ENCODE measurements around the gene UPK3A. TPM values are rescaled to one million over a fixed set of nuclear protein-coding genes. Genes with fewer than 3 reads are reported as not detected.
A peak's percentile ranks its signal among the peaks of the same experiment; 100 is the strongest.

The UPK3A gene
- total RNA-seq, 2 donors from 2014 or later: 0.37 TPM; not detected in 1

DNA sequence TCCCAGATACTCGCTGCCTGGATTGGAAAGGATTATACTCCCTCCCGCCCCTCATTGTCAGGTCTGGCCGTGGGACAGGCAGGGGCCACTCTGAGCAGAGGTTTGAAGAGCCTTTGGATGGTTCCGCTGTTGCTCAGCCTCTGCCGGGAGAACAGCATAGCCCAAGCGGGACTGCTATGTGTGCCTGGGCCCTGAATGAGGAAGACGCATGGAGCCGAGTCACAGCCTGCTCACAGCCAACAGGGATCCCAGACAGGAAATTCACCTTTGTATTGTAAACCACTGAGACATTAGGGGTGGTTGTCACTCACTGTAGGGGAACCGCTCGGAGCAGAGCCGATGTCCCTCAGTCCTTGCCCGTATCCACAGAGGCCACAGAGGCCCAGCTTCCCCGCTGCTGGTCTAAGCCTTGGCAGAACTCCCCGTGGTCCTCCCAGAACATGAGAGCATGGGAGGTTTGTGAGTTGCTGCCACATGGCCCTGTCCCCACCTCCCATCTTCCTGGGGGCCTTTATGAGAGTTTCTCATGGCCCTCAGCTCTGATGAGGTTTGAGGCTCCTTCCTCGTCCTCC is 14.3 kb downstream of the UPK3A start:
- Mint-ChIP-seq H3K4me1 (peaks cover 13% of the 10 kb centered on the region), H3K27me3 (no peaks in the 10 kb centered on the region), H3K4me3 (no peak overlapping the region), H3K27ac (no peak overlapping the region), H3K36me3 (ENCODE audit: low read depth) (no peaks in the 10 kb centered on the region)
- no peak for ATAC-seq
- no peaks in the 10 kb centered on the region for H3K9me3 ChIP-seq (ENCODE audit: control insufficient read depth, low read length, poor library complexity, severe bottlenecking)
- DNase-seq: no peak

DNA sequence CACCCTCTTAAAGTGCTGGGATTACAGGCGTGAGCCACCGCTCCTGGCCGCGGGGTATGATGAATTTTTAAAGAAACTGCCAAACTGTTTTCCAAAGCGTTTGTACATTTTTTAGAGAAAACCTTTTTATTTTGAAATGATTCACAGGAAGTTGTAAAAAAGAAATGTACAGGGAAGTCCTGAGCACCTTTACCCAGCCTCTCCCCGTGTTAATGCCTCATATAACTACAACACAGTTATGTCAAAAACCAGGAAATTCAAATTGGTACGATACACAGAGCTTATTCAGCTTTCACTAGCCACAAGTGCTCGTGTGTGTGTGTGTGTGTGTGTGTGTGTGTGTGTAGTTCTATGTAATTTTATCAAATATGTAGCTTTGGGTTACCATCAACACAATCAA is 18.0 kb downstream of the UPK3A start:
- no peak overlapping the region for H3K27ac Mint-ChIP-seq
- H3K4me3 Mint-ChIP-seq: no peak overlapping the region
- peaks cover 2% of the 10 kb centered on the region for H3K4me1 Mint-ChIP-seq
- no peaks in the 10 kb centered on the region for H3K36me3 Mint-ChIP-seq (ENCODE audit: low read depth)
- DNase-seq (no peak), ATAC-seq (no peak)
- H3K9me3 ChIP-seq (ENCODE audit: control insufficient read depth, low read length, poor library complexity, severe bottlenecking): no peaks in the 10 kb centered on the region
- no peaks in the 10 kb centered on the region for H3K27me3 Mint-ChIP-seq

DNA sequence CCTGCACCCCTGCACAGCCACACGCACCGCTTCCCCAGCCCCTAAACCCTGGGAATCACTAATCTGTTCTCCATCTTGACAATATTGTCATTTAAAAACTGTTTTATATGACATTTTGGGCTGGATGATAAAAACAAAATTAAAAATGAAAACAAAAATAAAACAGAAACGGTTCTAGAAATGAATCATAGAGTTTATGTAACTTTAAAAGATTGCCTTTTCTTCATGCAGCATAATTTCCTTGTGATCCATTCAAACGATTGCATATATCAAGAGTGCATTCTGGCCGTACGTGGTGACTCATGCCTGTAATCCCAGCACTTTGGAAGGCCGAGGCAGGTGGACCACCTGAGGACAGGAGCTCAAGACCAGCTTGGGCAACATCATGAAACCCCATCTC is 18.4 kb downstream of the UPK3A start:
- Mint-ChIP-seq H3K27ac (no peak overlapping the region), H3K4me1 (peaks cover 2% of the 10 kb centered on the region), H3K36me3 (ENCODE audit: low read depth) (no peaks in the 10 kb centered on the region), H3K4me3 (no peak overlapping the region), H3K27me3 (no peaks in the 10 kb centered on the region)
- ATAC-seq (no peak), DNase-seq (no peak)
- no peaks in the 10 kb centered on the region for H3K9me3 ChIP-seq (ENCODE audit: control insufficient read depth, low read length, poor library complexity, severe bottlenecking)

DNA sequence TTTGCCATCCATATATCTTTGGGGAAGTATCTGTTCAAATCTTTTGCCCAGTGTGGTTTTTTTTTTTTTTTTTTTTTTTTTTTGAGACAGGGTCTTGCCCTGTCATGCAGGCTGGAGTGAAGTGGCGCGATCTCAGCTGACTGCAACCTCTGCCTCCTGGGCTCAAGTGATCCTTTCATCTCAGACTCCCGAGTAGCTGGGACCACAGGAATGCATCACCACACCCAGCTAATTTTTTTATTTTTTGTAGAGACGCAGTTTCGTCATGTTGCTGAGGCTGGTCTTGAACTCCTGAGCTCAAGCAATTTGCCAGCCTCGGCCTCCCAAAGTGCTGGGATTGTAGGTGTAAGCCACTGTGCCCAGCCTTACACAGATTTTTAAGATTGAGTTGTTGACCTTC is 20.2 kb downstream of the UPK3A start:
- no peaks in the 10 kb centered on the region for H3K9me3 ChIP-seq (ENCODE audit: control insufficient read depth, low read length, poor library complexity, severe bottlenecking)
- H3K4me1 Mint-ChIP-seq: peaks cover 12% of the 10 kb centered on the region
- H3K4me3 Mint-ChIP-seq: no peak overlapping the region
- ATAC-seq: no peak
- H3K27ac Mint-ChIP-seq: no peak overlapping the region
- no peak for DNase-seq
- H3K36me3 Mint-ChIP-seq (ENCODE audit: low read depth): no peaks in the 10 kb centered on the region
- no peaks in the 10 kb centered on the region for H3K27me3 Mint-ChIP-seq

DNA sequence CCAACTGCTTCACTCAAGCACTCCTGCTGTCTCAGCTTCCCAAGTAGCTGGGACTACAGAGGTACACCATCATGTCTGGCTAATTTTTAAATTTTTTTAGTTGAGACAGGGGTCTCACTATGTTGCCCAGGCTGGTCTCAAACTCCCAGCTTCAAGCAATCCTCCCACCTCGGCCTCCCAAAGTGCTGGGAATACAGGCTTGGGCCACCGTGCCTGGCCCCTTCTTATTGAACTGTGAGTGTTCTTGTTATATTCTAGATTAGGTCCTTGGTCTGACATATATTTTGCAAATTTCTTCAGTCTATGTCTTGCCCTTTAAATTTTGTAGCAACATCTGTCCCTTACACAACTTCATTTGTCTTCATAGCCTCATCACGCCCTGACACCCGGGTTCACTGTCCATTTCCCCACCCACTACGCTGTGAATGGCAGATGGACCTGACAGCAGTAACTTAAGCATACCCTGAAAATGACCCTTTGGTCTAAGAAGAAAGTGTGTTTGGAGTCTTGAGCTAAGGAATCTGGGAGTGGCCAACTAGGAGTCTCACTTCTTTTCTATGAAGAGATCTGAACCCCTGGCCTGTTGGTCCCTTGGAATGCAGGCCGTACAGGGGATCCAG is 20.8 kb downstream of the UPK3A start:
- Mint-ChIP-seq H3K36me3 (ENCODE audit: low read depth) (no peaks in the 10 kb centered on the region), H3K27ac (peak overlapping the region; percentile 54)
- no peak for ATAC-seq

DNA sequence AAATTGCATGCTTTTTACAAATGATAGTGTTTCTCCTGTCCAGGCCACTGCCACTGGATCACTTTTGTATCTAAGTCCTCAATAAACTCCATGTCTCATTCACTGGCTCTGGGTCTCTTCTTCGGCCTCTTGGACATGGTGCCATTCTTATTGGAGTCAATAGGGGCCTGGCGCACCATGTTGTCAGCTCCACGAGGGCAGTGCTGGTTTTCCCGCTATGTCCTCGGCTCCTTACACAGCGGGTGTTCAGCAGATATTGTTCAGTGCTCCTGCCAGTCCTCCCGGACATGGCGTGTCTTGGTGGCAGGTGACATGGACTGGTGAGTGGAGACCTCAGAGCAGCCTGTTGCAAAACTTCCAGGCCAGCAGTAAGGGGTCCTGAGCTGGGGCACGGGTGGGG is 21.4 kb downstream of the UPK3A start:
- H3K9me3 ChIP-seq (ENCODE audit: control insufficient read depth, low read length, poor library complexity, severe bottlenecking): no peaks in the 10 kb centered on the region
- Mint-ChIP-seq H3K27me3 (no peaks in the 10 kb centered on the region), H3K27ac (peak overlapping the region; percentile 54), H3K4me3 (no peak overlapping the region), H3K4me1 (peaks cover 17% of the 10 kb centered on the region), H3K36me3 (ENCODE audit: low read depth) (no peaks in the 10 kb centered on the region)
- DNase-seq (no peak), ATAC-seq (no peak)

More for the DNA sequence above, 20.8 kb downstream of the UPK3A start:
- no peaks in the 10 kb centered on the region for H3K9me3 ChIP-seq (ENCODE audit: control insufficient read depth, low read length, poor library complexity, severe bottlenecking)
- Mint-ChIP-seq H3K4me1 (peaks cover 12% of the 10 kb centered on the region), H3K4me3 (no peak overlapping the region), H3K27me3 (no peaks in the 10 kb centered on the region)
- no peak for DNase-seq

DNA sequence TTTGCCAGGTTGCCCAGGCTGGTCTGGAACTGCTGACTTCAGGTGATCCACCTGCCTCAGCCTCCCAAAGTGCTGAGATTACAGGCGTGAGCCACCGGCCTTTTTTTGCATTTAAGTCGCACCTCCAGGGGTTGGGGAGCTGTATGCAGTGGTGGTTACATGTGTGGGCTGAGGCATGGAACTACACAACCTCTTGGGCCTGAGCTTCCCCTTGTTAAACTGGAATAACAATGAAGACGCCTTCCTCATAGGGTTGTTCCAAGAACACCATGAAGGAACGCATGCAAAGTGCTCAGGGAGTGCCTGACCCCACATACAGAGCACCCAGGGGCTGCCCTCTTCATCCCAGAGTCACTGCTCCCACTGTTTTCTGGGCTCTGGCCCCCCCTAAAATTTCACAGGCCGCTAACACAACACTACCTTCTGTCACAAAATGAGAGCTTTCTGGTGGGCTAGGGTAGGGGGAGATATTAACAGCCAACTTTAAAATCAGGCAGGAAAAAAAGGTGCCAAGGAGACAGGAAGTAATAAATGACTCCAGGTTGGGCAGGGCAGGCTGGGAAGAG is 23.7 kb downstream of the UPK3A start:
- no peaks in the 10 kb centered on the region for H3K9me3 ChIP-seq (ENCODE audit: control insufficient read depth, low read length, poor library complexity, severe bottlenecking)
- Mint-ChIP-seq H3K27me3 (no peaks in the 10 kb centered on the region), H3K4me1 (peaks cover 34% of the 10 kb centered on the region), H3K27ac (peak overlapping the region; percentile 100), H3K36me3 (ENCODE audit: low read depth) (no peaks in the 10 kb centered on the region), H3K4me3 (peak overlapping the region; percentile 93)
- ATAC-seq (no peak), DNase-seq (no peak)

DNA sequence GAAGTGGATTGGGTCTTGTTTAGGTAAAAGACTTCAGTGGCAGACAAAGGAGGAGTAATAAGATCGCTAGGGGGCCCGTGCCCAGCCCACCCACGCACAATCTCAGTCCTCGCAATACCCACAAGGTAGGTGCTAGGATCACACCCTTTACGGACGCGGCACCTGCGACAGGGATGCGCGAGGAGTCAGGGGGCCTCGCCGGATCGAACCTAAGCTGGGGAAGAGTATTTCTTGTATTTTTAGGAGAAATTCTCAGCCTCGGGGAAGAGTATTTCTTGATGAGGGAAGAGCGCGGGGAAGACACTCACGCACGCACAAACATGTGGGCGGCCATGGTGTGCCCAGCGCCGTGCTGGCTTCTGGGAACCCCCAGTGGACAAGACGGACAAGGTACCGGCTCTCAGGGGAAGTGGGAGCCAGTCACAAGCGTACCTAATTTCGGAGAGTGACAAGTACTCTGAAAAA is 24.2 kb downstream of the UPK3A start:
- H3K9me3 ChIP-seq (ENCODE audit: control insufficient read depth, low read length, poor library complexity, severe bottlenecking): no peaks in the 10 kb centered on the region
- peak overlapping the region; percentile 100 for H3K27ac Mint-ChIP-seq
- peak overlapping the region; percentile 93 for H3K4me3 Mint-ChIP-seq
- no peaks in the 10 kb centered on the region for H3K27me3 Mint-ChIP-seq
- no peak for ATAC-seq
- no peak for DNase-seq
- H3K4me1 Mint-ChIP-seq: peaks cover 36% of the 10 kb centered on the region
- no peaks in the 10 kb centered on the region for H3K36me3 Mint-ChIP-seq (ENCODE audit: low read depth)

DNA sequence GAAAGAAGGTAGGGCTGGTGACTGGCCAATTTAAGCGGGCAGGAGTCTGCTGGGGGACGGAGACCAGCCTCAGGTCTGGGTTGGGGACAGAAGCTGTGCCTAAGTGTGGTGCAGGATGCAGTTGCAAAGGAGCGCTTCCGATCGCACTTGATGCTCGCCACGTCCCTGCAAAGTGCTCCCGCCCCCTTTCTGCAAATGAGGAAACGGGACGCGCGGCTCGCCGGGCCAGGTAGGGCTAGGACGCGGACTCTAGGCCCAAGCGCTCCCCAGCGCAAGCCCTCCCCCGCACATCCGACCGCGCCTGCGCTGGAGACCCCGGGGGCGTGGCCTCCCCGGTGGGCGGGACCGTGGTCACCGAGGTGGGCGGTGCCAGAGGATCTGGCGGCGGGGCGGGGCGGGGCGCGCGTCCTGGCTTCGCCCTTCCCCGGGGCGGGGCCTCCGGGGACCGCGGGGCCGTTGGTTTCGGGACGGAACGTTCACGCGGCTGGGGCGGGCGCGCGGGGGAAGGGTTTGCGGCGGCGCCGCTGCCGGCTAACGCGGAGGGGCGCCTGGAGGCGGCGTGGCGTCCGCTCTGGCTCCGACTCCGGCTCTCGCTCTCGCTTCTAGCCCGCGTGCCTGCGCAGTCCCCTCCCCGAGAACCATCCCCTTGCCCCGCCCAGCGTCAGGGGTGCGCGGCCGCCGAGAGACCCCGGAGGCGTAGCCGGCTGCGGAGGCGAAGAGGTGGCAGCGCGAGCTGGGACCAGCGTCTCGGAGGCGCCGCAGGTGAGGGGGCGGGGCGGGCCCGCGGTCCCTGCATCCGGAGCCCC is 24.9 kb downstream of the UPK3A start, which contains the start of gene FAM118A:
Gene FAM118A (plus strand): TSS at position 513 of the 806 bp plus-strand sequence. CDS start 12,446 bp downstream, outside the sequence.
- peak; percentile 91 for ATAC-seq
- H3K27me3 Mint-ChIP-seq: no peaks in the 10 kb centered on the region
- peak within 1 kb of the TSS; percentile 93 for H3K4me3 Mint-ChIP-seq
- H3K36me3 Mint-ChIP-seq (ENCODE audit: low read depth): no peaks in the 10 kb centered on the region
- DNase-seq: peak; percentile 93 to 100 (median 94)
- H3K27ac Mint-ChIP-seq: peak within 1 kb of the TSS; percentile 100
- H3K9me3 ChIP-seq (ENCODE audit: control insufficient read depth, low read length, poor library complexity, severe bottlenecking): no peaks in the 10 kb centered on the region
- H3K4me1 Mint-ChIP-seq: peaks cover 42% of the 10 kb centered on the region

DNA sequence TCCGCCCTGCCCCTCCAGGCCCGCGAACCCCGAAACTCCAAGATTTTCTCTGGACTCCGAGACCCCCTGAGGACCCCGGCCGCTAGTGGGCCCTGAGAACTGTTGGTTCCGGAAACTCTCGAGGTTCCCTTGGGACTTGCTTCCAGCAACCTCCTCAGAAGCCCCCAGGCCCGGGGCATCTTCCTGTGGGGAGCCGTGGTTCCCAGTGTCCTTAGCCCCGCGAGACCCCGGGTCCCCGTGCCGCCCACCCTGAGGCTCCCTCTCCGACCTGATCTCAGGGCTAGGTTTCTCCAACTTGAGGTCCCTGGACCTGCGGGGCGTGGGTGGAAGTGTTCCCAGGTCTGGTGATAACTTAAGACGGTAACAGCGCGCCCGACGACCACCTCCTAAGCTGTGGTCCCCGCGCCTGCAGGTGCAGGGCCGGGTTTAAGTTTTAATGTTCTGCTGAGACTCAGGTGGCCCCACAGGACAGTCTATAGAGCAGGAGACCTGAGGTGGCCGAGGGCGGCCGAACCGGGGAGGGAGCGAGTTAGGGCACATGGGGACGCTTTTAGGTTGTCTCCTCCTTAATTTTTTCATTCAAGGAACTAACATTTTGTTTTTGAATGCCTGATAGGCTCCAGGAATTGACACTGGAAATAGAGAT is 25.7 kb downstream of the UPK3A start:
- DNase-seq (no peak), ATAC-seq (no peak)
- H3K4me1 Mint-ChIP-seq: peaks cover 49% of the 10 kb centered on the region
- peak overlapping the region; percentile 100 for H3K27ac Mint-ChIP-seq
- no peaks in the 10 kb centered on the region for H3K36me3 Mint-ChIP-seq (ENCODE audit: low read depth)
- H3K9me3 ChIP-seq (ENCODE audit: control insufficient read depth, low read length, poor library complexity, severe bottlenecking): no peaks in the 10 kb centered on the region
- no peaks in the 10 kb centered on the region for H3K27me3 Mint-ChIP-seq
- peak overlapping the region; percentile 93 for H3K4me3 Mint-ChIP-seq

DNA sequence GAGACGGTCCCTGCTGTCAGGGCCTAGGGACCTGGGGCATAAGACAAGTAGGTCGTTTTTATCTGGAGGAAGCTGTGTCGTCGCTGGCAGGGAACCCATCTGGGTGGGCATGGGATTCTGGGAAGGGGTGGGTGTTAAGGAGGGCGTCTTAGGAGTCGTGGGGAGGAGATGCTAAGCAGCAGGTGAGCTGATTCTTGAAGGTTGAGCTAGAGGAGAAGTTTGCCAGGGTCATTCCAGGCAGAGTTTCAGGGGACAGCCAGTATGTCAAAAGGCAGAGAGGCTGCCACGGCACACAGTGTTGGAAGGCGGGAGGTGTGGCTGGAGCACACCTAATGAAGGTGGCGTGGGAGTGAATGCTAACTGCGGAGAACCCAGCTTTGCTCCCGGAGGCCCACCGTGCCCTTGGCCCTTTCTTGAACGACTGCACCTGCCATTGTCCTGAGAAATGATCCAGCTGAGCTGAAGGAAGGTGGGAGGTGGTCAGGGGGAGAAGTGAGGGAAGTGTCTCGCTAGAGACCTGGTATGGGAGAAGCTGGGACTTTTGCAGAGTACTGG is 26.3 kb downstream of the UPK3A start:
- no peak for ATAC-seq
- Mint-ChIP-seq H3K27me3 (no peaks in the 10 kb centered on the region), H3K4me1 (peaks cover 55% of the 10 kb centered on the region), H3K27ac (peak overlapping the region; percentile 100), H3K4me3 (peak overlapping the region; percentile 93), H3K36me3 (ENCODE audit: low read depth) (no peaks in the 10 kb centered on the region)
- DNase-seq: no peak
- H3K9me3 ChIP-seq (ENCODE audit: control insufficient read depth, low read length, poor library complexity, severe bottlenecking): no peaks in the 10 kb centered on the region

DNA sequence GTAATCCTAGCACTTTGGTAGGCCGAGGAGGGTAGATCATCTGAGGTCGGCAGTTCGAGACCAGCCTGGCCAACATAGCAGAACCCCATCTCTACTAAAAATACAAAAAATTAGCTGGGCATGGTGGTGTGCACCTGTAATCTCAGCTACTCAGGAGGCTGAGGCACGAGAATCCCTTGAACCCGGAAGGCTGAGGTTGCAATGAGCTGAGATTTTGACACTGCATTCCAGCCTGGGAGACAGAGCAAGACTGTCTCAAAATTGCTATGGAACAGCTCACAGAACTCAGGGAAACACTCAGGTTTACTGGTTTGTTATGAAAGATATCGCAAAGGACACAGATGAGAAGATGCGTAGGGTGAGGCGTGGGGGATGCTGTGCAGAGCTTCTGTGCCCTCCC is 27.7 kb downstream of the UPK3A start:
- peak overlapping the region; percentile 100 for H3K27ac Mint-ChIP-seq
- no peak overlapping the region for H3K4me3 Mint-ChIP-seq
- H3K27me3 Mint-ChIP-seq: no peaks in the 10 kb centered on the region
- ATAC-seq (no peak), DNase-seq (no peak)
- H3K36me3 Mint-ChIP-seq (ENCODE audit: low read depth): no peaks in the 10 kb centered on the region
- H3K4me1 Mint-ChIP-seq: peaks cover 59% of the 10 kb centered on the region
- no peaks in the 10 kb centered on the region for H3K9me3 ChIP-seq (ENCODE audit: control insufficient read depth, low read length, poor library complexity, severe bottlenecking)

All from T-helper 17 cell (primary cell).